Measurements from ENCODE around the gene CCDC8.
"Not testable (repeated sequence)": the region's sequence is repeated elsewhere in the genome, so short reads cannot be mapped to it uniquely, and the experiment has no call there.

The CCDC8 gene

DNA sequence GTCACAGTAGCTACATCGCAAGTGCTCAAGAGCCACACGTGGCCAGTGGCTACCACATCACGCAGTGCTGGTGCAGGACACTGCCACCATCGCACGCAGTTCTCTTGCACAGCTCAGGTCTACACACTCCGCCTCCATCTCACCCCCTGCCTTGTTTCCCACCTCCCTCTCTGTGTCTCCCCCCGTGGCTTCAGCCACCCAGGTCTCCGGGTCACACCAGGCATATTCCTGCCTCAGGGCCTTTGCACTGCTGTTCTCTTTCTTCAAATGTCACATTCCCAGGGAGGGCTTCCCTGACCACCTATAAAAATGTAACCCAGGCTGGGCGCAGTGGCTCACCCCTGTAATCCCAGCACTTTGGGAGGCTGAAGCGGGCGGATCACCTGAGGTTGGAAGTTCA, 10.6 kb downstream of the CCDC8 start:
- DNase-seq (ENCODE audit: low spot score) = no peak

DNA sequence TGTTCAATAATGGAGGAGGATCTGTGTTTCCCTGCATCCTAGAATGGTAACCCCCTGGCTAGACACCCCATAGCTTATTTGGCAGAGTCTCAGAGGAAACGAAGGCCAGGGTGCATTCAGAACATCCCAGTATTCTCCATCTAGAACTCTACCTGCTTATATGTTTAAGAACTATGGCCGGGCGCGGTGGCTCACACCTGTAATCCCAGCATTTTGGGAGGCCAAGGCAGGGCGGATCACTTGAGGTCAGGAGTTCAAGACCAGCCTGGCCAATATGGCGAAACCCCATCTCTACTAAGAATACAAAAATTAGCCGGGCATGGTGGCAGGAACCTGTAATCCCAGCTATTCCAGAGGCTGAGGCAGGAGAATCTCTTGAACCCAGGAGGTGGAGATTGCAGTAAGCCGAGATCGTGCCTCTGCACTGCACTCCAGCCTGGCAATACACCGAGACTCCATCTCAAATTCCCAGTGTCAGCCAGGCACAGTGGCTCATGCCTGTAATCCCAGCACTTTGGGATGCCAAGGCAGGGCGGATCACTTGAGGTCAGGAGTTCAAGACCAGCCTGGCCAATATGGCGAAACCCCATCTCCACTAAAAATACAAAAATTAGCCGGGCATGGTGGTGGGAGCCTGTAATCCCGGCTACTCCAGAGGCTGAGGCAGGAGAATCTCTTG, 15.4 kb downstream of the CCDC8 start:
- not testable (repeated sequence) for DNase-seq (ENCODE audit: low spot score)

- DNase-seq (ENCODE audit: low spot score) = no peak
Observed at GRCh38 chr19:46394402-46394797, 19.0 kb downstream of the CCDC8 start.

DNA sequence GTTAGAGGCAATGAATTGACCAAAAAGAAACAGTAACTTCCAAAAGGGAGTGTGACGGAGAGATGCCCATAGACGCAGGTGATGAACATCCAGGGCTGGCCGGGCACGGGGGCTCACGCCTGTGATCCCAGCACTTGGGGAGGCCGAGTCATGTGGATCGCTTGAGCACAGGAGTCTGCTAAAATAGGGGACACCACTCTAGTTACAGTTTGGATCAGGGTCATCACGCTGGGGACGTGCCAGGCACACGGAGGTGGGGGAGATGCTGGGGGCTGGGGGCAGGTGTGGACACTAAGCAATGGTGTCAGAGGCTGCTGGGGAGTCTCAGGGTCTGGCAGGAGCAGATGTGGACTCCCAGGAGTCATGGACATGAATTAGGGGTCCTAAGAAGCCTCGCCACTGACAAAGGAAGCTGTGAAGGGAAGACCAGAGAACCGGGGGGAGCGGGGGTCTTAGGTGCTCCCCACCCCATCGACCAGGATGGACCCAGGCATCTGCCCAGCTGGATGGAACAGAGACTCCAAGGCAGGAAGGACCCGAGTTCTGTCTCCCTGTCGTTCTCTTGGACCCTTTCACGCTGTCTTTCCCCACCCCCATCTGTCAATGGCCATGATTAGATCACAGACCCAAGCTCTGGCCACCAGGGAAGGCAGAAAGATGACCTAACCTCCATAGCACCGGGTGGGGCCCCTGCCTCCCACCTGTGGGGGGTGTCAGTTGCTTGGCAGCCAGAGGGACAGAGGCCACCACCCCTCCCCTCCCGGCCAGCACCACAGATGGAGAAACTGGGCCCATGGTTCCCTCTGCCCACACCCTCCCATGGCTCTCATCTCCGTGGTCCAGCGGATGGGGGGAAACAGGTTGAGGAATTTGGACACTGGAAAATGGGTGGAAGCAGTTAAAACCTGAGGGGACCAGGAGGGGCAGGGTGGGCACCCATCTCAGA, 19.6 kb downstream of the CCDC8 start:
- DNase-seq (ENCODE audit: low spot score) = no peak

- DNase-seq (ENCODE audit: low spot score) = no peak
Observed at GRCh38 chr19:46392837-46393236, 20.5 kb downstream of the CCDC8 start.

- DNase-seq (ENCODE audit: low spot score) = peak; percentile 64
Observed at GRCh38 chr19:46392252-46392801, 21.0 kb downstream of the CCDC8 start.

DNA sequence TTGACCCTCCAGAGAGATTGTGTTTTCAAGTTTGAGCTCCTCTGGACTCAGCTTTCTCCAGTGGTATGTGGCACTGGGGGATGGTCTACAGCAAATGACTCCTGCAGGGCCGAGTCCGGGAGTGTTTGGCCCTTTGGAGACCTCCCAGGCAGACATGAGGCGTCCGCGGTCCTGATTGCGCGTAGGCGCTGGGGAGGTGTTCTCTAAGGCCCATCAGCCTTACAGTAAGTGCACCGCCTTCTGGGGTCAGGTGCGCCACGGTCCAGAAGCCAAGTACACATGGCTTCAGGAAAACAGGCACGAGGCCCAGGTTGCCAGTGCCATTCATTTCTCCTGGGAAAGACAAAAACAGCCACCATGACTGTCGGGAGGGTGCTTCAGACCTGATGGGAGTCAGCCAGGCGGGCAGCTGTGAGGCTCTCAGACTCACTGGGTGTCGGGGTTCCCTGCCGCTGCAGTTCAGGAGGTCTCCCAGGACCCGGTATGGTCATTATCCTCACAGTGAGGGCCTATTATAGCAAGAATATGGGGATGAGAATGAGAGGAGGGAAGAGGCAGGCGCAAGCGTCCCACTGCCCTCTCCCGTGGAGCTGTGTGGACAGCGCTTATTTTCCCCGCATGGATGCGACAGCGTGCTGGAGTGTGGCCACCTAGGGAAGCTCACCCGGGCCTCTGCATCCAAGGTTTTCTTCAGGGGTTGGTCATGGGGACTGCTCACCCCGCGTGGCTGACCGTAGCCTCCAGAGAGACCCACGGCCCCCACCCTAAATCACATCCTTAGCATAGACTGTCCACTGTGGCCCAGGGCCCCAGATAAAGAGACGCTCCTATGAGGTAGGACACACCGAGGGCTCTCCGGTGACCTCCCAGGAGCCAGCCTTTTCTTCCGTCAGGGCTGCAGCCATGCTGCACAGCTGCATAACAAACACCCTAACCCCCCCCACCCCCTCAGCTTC, 21.8 kb downstream of the CCDC8 start:
- DNase-seq (ENCODE audit: low spot score) = no peak

DNA sequence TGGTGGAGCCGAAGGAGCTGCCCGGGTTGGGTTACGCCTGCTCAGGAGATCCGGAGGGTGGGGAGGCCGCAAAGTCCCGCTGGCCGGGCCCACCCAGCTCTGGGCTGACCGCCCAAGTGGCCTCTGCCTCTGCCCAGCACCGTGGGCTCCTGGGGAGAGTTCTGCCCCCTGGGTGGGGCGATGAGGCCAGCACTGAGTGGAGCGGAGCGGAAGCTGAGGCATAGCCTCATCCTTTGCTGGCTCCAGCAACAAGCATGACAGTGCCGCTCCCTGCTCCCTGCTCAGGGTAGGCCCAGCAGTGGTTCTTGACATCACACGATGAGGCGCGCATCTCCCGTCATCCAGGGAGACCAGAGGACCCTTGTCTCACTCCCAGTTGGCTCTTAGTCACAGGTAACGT, 22.5 kb downstream of the CCDC8 start:
- peak; percentile 44 for DNase-seq (ENCODE audit: low spot score)

GRCh38 chr19:46390121-46390858, 23.1 kb downstream of the CCDC8 start:
- no peak for DNase-seq (ENCODE audit: low spot score)

DNA sequence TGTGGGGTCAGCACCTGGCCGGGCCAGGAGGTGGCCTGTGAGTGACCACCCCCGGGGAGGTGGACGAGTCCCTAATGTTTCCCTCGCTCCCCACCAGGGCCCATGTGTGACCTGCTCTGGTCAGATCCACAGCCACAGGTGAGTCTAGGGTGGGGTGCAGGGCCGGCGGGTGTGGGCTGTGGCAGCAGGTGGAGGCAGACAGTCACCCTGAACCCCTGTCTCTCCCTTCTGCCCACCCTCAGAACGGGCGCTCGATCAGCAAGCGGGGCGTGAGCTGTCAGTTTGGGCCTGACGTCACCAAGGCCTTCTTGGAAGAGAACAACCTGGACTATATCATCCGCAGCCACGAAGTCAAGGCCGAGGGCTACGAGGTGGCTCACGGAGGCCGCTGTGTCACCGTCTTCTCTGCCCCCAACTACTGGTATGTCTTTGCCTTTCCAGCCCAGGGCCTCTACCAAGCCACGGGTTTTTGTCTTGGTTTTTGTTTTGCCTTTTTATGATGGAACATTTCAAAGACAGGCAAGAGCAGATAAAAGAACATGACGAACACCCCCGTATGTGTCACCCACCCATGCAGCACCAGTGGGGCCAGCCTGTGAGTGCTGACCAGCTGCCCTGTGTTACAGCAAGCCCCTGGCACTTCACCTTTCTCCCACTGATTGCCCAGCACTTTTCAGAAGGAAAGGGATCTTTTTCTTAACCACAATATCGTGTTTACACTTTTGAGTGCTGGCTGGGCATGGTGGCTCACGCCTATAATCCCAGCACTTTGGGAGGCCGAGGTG, 24.9 kb downstream of the CCDC8 start:
- no peak for DNase-seq (ENCODE audit: low spot score)

DNA sequence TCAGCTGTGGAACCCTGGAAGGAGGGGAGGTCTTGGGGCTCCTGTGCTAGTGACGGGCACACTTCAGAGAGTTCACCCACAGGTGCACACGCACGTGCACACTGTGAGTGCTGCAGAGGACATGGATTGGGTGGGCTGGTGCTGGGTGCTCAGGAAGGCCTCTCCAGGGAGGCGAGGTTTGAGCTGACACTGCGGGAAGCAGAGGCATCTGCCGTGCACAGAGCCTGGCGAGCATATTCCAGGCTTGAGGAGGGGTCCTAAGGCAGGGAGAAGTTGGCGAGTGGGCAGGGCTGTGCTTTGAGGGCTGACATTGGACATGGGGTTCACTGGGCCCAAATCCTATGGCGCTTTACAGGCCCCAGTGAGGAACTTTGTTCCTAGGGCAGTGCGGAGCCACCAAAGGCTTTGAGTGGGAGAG, 25.6 kb downstream of the CCDC8 start:
- DNase-seq (ENCODE audit: low spot score) = no peak

DNA sequence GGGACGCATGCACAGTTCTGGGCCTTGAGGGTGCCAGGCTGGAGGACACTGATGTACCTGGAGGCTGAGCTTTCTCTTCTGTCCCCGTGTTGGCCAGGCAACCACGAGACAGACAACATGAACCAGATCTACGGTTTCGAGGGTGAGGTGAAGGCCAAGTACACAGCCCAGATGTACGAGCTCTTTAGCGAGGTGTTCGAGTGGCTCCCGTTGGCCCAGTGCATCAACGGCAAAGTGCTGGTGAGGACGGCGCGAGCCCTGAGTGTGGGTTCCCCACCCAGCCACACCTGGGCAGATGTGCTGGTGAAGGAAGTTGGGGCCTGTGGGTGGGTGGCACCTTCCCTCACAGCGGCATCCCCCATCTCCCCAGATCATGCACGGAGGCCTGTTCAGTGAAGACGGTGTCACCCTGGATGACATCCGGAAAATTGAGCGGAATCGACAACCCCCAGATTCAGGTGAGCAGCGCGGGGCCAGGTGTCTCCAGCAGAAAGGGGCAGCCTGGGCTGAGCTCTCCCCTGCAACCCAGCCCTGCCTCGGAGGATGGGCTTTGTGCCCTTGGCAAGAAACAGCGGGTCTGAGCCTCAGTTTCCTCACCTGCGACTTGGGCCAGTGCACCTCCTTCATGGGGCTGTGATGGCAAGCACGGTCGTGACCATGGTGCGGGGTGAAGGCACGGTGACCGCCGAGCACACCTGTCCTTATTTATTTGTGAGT, 26.2 kb downstream of the CCDC8 start:
- no peak for DNase-seq (ENCODE audit: low spot score)

DNA sequence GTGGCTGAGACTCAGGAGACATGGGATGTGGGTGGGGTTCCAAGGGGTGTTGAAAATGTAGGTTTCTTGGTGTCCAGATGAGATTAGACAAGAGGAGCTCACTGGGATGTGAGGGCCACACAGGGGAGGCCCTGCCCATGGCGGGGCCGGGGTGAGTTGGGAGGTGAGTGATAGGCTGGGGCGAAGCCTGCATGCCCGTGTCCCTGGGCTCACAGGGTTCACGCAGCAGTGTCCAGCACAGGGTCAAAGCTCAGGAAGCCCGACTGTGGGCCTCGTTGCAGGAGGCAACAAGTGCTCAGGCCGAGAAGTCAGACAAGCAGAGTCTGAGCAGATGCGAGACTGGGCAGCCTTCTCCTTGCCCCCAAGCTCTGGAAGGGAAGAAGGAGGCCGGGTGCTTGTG, 27.2 kb downstream of the CCDC8 start:
- no peak for DNase-seq (ENCODE audit: low spot score)

DNA sequence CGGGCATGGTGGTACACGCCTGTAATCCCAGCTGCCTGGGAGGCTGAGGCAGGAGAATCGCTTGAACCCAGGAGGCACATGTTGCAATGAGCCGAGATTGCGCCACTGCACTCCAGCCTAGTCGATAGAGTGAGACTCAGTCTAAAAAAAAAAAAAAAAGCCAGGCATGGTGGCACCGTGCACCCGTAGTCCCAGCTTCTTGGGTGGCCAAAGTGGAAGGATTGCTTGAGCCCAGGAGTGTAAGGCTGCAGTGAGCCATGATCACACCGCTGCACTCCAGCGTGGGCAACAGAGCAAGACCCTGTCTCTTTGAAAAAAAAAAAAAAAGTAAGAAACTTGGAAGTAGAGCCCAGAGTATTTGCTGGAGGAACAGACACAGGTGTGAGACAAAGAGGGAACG, 27.7 kb downstream of the CCDC8 start:
- DNase-seq (ENCODE audit: low spot score) = no peak

GRCh38 chr19:46384396-46384795, 29.0 kb downstream of the CCDC8 start:
- no peak for DNase-seq (ENCODE audit: low spot score)

GRCh38 chr19:46383846-46384245, 29.5 kb downstream of the CCDC8 start:
- no peak for DNase-seq (ENCODE audit: low spot score)

DNA sequence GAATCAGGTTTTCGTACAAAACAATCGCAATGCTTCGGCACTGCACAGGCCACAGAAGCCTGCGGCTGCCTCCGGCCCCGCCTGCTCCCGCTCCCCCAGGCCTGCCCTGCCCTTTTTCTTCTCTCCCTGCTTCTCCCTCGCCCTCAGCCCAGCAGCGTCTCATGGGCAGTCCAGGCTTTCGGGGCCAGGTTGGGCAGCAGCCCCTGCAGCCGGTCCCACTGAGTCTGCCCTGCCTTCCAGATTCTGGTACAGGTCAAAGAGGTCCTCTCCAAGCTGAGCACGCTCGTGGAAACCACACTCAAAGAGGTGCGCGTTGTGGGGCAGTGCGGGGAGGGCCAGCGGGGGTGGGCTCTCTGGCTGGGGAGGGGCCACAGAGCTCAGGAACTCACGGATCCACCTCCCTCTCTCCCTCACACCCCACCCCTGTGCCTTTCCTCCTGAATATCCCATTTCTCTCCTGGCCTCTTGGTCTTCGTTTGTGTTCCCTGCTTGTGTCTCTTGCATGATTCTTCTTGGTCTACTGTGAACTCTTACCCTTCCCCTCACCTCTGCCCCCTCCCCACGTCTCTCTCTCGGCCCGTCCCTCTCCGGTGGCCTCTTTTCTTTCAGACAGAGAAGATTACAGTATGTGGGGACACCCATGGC, 30.1 kb downstream of the CCDC8 start:
- no peak for DNase-seq (ENCODE audit: low spot score)

GRCh38 chr19:46381756-46382345, 31.5 kb downstream of the CCDC8 start:
- DNase-seq (ENCODE audit: low spot score) = no peak

DNA sequence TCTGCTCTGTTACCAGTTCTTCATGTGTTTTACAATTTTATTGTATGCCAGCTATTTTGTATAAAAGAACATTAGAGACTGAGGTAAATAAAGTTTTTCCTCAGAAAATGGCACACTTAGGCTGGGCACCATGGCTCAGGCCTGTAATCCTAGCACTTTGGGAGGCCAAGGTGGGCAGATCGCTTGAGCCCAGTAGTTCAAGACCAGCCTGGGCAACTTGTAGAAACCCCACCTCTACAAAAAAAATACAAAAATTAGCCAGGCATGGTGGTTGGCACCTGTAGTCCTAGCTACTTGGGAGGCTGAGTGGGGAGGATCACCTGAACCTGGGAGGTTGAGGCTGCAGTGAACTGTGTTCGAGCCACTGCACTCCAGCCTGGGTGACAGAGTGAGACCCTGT, 32.0 kb downstream of the CCDC8 start:
- DNase-seq (ENCODE audit: low spot score) = no peak

Data from GM03348 (cell line).